ENCODE measurements around the gene TRIL. TPM values are rescaled to one million over a fixed set of nuclear protein-coding genes. Genes with fewer than 3 reads are reported as not detected.

TRIL gene
- total and polyA plus RNA-seq, 2 experiments from 2014 or later = 1.7 to 5.8 TPM

- Histone ChIP-seq H3K27me3 (peaks cover 46% of the 10 kb centered on the region), H3K4me3 (no peak overlapping the region)
- DNase-seq (ENCODE audit: low read depth in 1 of 2, low spot score in 1 of 2) = no peak
Observed at GRCh38 chr7:28958980-28959347, 834 bp upstream of the TRIL start.

GRCh38 chr7:28957751-28958234 lies 337 bp downstream of the TRIL start:
- no peak overlapping the region for H3K27ac ChIP-seq
- TF ChIP-seq CTCF (IDR thresholded peaks at IDR 0.05; ENCODE audit: low read depth, low read length) = peak; percentile 23
- DNase-seq (ENCODE audit: low read depth in 1 of 2, low spot score in 1 of 2) = peak in 1 of 2 donors; percentile 37
- no peaks in the 10 kb centered on the region for H3K9me3 ChIP-seq (ENCODE audit: low read depth)
- no peaks in the 10 kb centered on the region for H3K36me3 ChIP-seq
- H3K27me3 ChIP-seq = peaks cover 46% of the 10 kb centered on the region
- H3K4me3 ChIP-seq = peak overlapping the region; percentile 32
- no peaks in the 10 kb centered on the region for H3K4me1 ChIP-seq (ENCODE audit: low read depth)

More at GRCh38 chr7:28958980-28959347, 834 bp upstream of the TRIL start:
- no peak for TF ChIP-seq CTCF (IDR thresholded peaks at IDR 0.05; ENCODE audit: low read depth, low read length)
- Histone ChIP-seq H3K4me1 (ENCODE audit: low read depth) (no peaks in the 10 kb centered on the region), H3K36me3 (no peaks in the 10 kb centered on the region), H3K27ac (no peak overlapping the region), H3K9me3 (ENCODE audit: low read depth) (no peaks in the 10 kb centered on the region)

GRCh38 chr7:28957064-28957750 lies 923 bp downstream of the TRIL start:
- DNase-seq (ENCODE audit: low read depth in 1 of 2, low spot score in 1 of 2) = peak; percentile 50 to 66
- Histone ChIP-seq H3K27me3 (peaks cover 46% of the 10 kb centered on the region), H3K9me3 (ENCODE audit: low read depth) (no peaks in the 10 kb centered on the region)

GRCh38 chr7:28956608-28957063 lies 1.5 kb downstream of the TRIL start:
- TF ChIP-seq CTCF (IDR thresholded peaks at IDR 0.05; ENCODE audit: low read depth, low read length) = peak; percentile 72
- Histone ChIP-seq H3K36me3 (no peaks in the 10 kb centered on the region), H3K4me3 (peak overlapping the region; percentile 54), H3K27me3 (peaks cover 46% of the 10 kb centered on the region), H3K9me3 (ENCODE audit: low read depth) (no peaks in the 10 kb centered on the region), H3K4me1 (ENCODE audit: low read depth) (no peaks in the 10 kb centered on the region), H3K27ac (no peak overlapping the region)
- DNase-seq (ENCODE audit: low read depth in 1 of 2, low spot score in 1 of 2) = peak; percentile 72 to 74

More at GRCh38 chr7:28957064-28957750, 923 bp downstream of the TRIL start:
- Histone ChIP-seq H3K36me3 (no peaks in the 10 kb centered on the region), H3K4me1 (ENCODE audit: low read depth) (no peaks in the 10 kb centered on the region), H3K4me3 (peak overlapping the region; percentile 54), H3K27ac (no peak overlapping the region)
- TF ChIP-seq CTCF (IDR thresholded peaks at IDR 0.05; ENCODE audit: low read depth, low read length) = no peak

- TF ChIP-seq CTCF (IDR thresholded peaks at IDR 0.05; ENCODE audit: low read depth, low read length) = peak; percentile 69
- H3K27me3 ChIP-seq = peaks cover 46% of the 10 kb centered on the region
- no peak overlapping the region for H3K27ac ChIP-seq
- peak; percentile 73 to 86 for DNase-seq (ENCODE audit: low read depth in 1 of 2, low spot score in 1 of 2)
- no peaks in the 10 kb centered on the region for H3K9me3 ChIP-seq (ENCODE audit: low read depth)
- H3K4me1 ChIP-seq (ENCODE audit: low read depth) = no peaks in the 10 kb centered on the region
- H3K36me3 ChIP-seq = no peaks in the 10 kb centered on the region
- H3K4me3 ChIP-seq = peak overlapping the region; percentile 54
Observed at GRCh38 chr7:28955718-28956607, 2.2 kb downstream of the TRIL start.

Measured in cardiac muscle cell (in vitro differentiated cells and primary cell).